HEK293 (cell line): Measurements from ENCODE around the gene SYNPR.

Experiments used
- ZNF404 ChIP-seq: fragments of 450-650 bp; formaldehyde crosslinking; IDR thresholded peaks from 2 replicates; pipeline ENCODE4 v1.5.1; 2017; ENCODE audit warnings: missing biosample characterization, missing genetic modification characterization
- ZNF792 ChIP-seq: fragments of 450-650 bp; formaldehyde crosslinking; IDR thresholded peaks from 2 replicates; pipeline ENCODE4 v1.5.1; 2016; ENCODE audit warnings: missing biosample characterization, missing genetic modification characterization
- TF ChIP-seq, protein P1 (sequence below): fragments of 450-650 bp; formaldehyde crosslinking; IDR thresholded peaks from 2 replicates; pipeline ENCODE4 v1.5.1; 2016; ENCODE audit warnings: missing biosample characterization, missing genetic modification characterization
- TF ChIP-seq, protein P2 (sequence below): fragments of 450-650 bp; formaldehyde crosslinking; IDR thresholded peaks from 2 replicates; pipeline ENCODE4 v1.5.0; 2017; ENCODE audit warnings: missing biosample characterization, missing genetic modification characterization, borderline replicate concordance
- TF ChIP-seq, protein P3 (sequence below): fragments of 450-650 bp; formaldehyde crosslinking; IDR thresholded peaks from 2 replicates; pipeline ENCODE4 v1.5.1; 2016; ENCODE audit warnings: missing biosample characterization, missing genetic modification characterization

DNA sequence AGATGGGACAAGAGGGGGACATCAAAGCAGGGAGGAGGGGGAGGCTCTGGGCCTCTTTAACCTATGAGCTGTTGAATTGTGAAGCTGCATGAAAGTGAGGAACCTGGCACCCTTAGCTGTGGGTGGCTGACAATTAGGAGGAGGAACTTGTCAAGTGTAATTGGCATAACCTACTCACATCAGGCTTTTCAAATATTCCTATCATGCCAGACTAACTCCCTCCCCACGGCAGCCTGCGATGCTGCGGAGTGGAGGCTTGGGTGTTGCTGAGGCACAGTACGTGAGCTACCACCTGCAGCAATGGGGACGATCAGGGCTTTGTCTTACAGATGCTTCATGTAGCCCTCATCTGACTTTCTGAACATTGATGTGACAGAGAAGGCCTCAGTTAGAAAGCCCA, 193.7 kb downstream of the SYNPR start:
- TF ChIP-seq, protein P1, sequence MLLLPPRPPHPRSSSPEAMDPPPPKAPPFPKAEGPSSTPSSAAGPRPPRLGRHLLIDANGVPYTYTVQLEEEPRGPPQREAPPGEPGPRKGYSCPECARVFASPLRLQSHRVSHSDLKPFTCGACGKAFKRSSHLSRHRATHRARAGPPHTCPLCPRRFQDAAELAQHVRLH (tag by site-specific recombination): no peak
- no peak for TF ChIP-seq ZNF404 (tag by site-specific recombination)
- TF ChIP-seq ZNF792: no peak
- TF ChIP-seq, protein P2, sequence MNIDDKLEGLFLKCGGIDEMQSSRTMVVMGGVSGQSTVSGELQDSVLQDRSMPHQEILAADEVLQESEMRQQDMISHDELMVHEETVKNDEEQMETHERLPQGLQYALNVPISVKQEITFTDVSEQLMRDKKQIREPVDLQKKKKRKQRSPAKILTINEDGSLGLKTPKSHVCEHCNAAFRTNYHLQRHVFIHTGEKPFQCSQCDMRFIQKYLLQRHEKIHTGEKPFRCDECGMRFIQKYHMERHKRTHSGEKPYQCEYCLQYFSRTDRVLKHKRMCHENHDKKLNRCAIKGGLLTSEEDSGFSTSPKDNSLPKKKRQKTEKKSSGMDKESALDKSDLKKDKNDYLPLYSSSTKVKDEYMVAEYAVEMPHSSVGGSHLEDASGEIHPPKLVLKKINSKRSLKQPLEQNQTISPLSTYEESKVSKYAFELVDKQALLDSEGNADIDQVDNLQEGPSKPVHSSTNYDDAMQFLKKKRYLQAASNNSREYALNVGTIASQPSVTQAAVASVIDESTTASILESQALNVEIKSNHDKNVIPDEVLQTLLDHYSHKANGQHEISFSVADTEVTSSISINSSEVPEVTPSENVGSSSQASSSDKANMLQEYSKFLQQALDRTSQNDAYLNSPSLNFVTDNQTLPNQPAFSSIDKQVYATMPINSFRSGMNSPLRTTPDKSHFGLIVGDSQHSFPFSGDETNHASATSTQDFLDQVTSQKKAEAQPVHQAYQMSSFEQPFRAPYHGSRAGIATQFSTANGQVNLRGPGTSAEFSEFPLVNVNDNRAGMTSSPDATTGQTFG (tag by site-specific recombination): no peak
- TF ChIP-seq, protein P3, sequence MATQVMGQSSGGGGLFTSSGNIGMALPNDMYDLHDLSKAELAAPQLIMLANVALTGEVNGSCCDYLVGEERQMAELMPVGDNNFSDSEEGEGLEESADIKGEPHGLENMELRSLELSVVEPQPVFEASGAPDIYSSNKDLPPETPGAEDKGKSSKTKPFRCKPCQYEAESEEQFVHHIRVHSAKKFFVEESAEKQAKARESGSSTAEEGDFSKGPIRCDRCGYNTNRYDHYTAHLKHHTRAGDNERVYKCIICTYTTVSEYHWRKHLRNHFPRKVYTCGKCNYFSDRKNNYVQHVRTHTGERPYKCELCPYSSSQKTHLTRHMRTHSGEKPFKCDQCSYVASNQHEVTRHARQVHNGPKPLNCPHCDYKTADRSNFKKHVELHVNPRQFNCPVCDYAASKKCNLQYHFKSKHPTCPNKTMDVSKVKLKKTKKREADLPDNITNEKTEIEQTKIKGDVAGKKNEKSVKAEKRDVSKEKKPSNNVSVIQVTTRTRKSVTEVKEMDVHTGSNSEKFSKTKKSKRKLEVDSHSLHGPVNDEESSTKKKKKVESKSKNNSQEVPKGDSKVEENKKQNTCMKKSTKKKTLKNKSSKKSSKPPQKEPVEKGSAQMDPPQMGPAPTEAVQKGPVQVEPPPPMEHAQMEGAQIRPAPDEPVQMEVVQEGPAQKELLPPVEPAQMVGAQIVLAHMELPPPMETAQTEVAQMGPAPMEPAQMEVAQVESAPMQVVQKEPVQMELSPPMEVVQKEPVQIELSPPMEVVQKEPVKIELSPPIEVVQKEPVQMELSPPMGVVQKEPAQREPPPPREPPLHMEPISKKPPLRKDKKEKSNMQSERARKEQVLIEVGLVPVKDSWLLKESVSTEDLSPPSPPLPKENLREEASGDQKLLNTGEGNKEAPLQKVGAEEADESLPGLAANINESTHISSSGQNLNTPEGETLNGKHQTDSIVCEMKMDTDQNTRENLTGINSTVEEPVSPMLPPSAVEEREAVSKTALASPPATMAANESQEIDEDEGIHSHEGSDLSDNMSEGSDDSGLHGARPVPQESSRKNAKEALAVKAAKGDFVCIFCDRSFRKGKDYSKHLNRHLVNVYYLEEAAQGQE (tag by site-specific recombination): no peak
